GM12892 (cell line): ENCODE results near the gene DPYD.

ENCODE experiments used
- POLR2A ChIP-seq: IDR thresholded peaks from 2 replicates; pipeline ENCODE4 v1.6.1; 2011; ENCODE audit warnings: low read depth, low read length, control low read depth
- TAF1 ChIP-seq: IDR thresholded peaks from 2 replicates; pipeline ENCODE4 v1.6.1; 2011; ENCODE audit warnings: low read depth, mild to moderate bottlenecking, control low read depth, low read length, borderline replicate concordance

DNA sequence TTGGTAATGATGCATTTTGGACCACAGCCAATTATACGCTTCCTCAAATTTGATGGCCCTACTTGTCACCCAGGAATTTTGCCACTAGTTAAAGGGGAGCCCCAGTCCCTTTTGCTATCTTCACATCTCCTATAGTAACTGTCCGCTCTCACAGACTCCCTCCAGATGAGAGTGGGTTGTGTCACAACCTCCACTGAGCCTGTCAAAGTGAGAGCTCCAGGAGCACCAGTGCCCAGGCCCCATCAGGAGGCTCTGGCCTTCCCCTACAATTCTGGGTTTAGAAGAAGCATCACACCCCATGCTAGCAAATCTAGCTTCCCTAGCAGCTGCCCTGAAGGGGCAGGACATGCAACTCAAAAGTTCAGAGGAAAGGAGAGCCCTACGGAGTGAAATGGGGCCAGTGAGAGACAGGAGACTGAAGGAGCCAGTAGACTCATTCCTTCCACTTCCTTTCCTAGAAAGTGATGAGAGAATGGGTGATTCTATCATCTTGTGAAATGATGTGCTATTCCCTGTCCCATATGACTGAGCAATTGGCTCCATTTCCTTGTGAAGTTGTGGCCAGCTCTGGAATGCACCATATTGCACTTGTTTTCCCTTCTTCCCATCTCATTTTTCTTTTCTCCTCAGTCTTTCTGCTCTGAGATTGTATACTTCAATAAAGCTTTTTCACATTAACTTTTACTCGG lies 541.3 kb downstream of the DPYD start:
- TF ChIP-seq POLR2A (no peak), TAF1 (no peak)
